Measurements from ENCODE around the gene KCNJ5.

DNA sequence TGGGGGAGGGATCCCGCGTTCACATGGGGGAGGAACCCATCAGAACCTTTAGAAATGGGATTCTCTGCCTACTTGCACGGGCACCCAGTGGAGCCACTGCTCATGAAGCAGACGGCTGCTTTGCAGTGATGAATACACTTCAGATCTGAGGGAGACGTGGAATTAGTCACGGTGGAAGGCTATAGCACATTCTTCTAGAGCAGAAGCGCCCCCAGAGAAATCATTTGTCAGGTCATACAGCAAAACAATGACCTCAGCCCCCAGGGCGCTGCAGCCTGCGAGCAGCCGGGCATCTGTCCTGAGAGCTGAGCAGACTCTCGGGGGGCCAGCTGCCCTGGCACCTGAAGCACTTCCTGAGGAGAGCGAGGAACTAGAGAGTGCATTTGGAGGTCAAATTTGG is 38.8 kb downstream of the KCNJ5 start:
- TF ChIP-seq CTCF (IDR thresholded peaks at IDR 0.05) (no peak), CHD2 (IDR thresholded peaks at IDR 0.05; ENCODE audit: low read length, partially characterized antibody) (no peak), ESRRA (IDR thresholded peaks at IDR 0.05; ENCODE audit: borderline replicate concordance, low read length) (no peak), EHMT2 (IDR thresholded peaks at IDR 0.05; ENCODE audit: low read depth) (no peak), JUNB (IDR thresholded peaks at IDR 0.05) (no peak), POLR2A (IDR thresholded peaks at IDR 0.05; ENCODE audit: low read length) (no peak)
- TF ChIP-seq, protein P1, sequence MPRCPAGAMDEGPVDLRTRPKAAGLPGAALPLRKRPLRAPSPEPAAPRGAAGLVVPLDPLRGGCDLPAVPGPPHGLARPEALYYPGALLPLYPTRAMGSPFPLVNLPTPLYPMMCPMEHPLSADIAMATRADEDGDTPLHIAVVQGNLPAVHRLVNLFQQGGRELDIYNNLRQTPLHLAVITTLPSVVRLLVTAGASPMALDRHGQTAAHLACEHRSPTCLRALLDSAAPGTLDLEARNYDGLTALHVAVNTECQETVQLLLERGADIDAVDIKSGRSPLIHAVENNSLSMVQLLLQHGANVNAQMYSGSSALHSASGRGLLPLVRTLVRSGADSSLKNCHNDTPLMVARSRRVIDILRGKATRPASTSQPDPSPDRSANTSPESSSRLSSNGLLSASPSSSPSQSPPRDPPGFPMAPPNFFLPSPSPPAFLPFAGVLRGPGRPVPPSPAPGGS (IDR thresholded peaks at IDR 0.05), result no peak
- TF ChIP-seq, protein P2, sequence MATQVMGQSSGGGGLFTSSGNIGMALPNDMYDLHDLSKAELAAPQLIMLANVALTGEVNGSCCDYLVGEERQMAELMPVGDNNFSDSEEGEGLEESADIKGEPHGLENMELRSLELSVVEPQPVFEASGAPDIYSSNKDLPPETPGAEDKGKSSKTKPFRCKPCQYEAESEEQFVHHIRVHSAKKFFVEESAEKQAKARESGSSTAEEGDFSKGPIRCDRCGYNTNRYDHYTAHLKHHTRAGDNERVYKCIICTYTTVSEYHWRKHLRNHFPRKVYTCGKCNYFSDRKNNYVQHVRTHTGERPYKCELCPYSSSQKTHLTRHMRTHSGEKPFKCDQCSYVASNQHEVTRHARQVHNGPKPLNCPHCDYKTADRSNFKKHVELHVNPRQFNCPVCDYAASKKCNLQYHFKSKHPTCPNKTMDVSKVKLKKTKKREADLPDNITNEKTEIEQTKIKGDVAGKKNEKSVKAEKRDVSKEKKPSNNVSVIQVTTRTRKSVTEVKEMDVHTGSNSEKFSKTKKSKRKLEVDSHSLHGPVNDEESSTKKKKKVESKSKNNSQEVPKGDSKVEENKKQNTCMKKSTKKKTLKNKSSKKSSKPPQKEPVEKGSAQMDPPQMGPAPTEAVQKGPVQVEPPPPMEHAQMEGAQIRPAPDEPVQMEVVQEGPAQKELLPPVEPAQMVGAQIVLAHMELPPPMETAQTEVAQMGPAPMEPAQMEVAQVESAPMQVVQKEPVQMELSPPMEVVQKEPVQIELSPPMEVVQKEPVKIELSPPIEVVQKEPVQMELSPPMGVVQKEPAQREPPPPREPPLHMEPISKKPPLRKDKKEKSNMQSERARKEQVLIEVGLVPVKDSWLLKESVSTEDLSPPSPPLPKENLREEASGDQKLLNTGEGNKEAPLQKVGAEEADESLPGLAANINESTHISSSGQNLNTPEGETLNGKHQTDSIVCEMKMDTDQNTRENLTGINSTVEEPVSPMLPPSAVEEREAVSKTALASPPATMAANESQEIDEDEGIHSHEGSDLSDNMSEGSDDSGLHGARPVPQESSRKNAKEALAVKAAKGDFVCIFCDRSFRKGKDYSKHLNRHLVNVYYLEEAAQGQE (IDR thresholded peaks at IDR 0.05), result no peak
- TF ChIP-seq, protein P3, sequence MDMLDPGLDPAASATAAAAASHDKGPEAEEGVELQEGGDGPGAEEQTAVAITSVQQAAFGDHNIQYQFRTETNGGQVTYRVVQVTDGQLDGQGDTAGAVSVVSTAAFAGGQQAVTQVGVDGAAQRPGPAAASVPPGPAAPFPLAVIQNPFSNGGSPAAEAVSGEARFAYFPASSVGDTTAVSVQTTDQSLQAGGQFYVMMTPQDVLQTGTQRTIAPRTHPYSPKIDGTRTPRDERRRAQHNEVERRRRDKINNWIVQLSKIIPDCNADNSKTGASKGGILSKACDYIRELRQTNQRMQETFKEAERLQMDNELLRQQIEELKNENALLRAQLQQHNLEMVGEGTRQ (IDR thresholded peaks at IDR 0.05), result no peak

All from A549 (cell line).